Left renal cortex interstitium (tissue), 4 donors: ENCODE measurements around the gene HBB. TPM values are rescaled to one million over a fixed set of nuclear protein-coding genes. Genes with fewer than 3 reads are reported as not detected.
A peak's percentile ranks its signal among the peaks of the same experiment; 100 is the strongest.

Experiments
- DNase-seq, 4 donors: peaks; one replicate each; pipeline ENCODE4 v3.0.0-alpha.2; 2013; ENCODE audit warnings: low read depth in 4 of 4, low spot score in 2 of 4, missing footprints in 1 of 4
- polyA plus RNA-seq, 4 donors: library from polyadenylated mRNA; unstranded; fragments of 120-200 nt; gene quantifications; one replicate each; pipeline ENCODE4 v1.2.1, GENCODE V29; 2013; ENCODE audit not compliant: insufficient read length in 4 of 4

Gene HBB
- polyA plus RNA-seq, 4 donors, result 91.1 to 212 (median 149) TPM

DNA sequence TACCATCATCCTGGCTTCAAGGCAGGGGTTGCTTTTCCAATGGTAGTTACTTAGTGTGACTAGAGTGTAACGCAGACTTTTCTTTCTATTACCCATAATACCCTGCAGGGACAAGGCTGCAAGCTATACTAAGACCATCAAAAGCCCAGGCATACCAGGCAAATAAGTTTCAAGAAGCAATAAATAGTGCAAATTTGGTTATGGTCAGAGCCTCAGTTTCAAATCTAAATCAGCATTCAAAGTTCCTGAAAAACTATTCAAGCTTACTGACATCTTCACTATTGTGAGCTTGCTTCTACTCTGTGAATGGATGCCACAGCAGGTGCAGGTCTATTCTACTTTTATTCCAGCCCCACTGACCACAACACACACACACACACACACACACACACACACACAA, 2.5 kb upstream of the HBB start:
- DNase-seq, result no peak

DNA sequence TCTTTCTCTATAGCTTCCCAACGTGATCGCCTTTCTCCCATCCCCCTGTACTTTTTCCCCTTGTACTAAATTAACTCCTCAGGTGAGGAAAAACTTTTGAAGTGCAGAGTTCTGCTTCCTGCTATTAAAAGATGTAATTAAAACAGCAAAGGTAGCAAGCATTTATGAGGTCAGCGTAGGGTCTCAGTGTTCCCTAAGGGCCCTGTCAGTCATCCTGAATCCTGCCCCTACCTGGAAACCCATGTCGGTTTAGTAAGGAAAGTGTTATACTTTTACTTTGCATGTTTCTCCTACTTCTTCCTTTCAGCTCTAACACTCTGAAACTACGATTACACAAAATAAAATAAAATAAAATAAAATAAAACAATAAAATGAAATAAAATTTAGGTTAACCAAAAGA, 1.3 kb upstream of the HBB start:
- no peak for DNase-seq

DNA sequence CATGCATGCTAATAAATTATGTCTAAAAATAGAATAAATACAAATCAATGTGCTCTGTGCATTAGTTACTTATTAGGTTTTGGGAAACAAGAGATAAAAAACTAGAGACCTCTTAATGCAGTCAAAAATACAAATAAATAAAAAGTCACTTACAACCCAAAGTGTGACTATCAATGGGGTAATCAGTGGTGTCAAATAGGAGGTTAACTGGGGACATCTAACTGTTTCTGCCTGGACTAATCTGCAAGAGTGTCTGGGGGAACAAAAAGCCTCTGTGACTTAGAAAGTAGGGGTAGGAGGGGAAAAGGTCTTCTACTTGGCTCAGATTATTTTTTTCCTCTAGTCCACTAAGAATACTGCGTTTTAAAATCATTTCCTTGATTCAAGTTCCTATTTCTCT, 810 bp upstream of the HBB start:
- no peak for DNase-seq

DNA sequence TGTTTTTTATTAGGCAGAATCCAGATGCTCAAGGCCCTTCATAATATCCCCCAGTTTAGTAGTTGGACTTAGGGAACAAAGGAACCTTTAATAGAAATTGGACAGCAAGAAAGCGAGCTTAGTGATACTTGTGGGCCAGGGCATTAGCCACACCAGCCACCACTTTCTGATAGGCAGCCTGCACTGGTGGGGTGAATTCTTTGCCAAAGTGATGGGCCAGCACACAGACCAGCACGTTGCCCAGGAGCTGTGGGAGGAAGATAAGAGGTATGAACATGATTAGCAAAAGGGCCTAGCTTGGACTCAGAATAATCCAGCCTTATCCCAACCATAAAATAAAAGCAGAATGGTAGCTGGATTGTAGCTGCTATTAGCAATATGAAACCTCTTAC, 1.4 kb downstream of the HBB start:
- DNase-seq, result no peak

DNA sequence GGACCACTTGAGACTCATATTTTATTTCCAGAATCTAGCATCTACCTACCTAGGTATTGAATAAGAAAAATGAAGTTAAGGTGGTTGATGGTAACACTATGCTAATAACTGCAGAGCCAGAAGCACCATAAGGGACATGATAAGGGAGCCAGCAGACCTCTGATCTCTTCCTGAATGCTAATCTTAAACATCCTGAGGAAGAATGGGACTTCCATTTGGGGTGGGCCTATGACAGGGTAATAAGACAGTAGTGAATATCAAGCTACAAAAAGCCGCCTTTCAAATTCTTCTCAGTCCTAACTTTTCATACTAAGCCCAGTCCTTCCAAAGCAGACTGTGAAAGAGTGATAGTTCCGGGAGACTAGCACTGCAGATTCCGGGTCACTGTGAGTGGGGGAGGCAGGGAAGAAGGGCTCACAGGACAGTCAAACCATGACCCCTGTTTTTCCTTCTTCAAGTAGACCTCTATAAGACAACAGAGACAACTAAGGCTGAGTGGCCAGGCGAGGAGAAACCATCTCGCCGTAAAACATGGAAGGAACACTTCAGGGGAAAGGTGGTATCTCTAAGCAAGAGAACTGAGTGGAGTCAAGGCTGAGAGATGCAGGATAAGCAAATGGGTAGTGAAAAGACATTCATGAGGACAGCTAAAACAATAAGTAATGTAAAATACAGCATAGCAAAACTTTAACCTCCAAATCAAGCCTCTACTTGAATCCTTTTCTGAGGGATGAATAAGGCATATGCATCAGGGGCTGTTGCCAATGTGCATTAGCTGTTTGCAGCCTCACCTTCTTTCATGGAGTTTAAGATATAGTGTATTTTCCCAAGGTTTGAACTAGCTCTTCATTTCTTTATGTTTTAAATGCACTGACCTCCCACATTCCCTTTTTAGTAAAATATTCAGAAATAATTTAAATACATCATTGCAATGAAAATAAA, 2.1 kb downstream of the HBB start:
- no peak for DNase-seq

DNA sequence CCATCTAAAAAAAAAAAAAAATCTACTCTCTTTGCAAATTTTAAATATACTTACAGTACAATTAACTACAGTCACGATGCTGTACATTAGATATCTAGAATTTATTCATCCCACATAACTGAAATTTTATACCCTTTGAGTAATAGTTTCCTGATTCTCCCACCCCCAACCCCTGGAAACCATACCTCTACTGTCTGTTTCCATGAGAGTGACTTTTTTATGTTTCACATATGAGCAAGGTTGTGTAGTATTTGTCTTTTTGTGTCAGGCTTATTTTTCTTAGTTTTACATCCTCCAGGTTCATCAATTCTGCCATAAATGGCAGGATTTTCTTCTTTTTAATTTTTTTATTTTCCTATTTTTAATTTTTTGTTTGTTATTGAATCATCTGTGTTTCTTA, 3.2 kb downstream of the HBB start:
- no peak for DNase-seq

DNA sequence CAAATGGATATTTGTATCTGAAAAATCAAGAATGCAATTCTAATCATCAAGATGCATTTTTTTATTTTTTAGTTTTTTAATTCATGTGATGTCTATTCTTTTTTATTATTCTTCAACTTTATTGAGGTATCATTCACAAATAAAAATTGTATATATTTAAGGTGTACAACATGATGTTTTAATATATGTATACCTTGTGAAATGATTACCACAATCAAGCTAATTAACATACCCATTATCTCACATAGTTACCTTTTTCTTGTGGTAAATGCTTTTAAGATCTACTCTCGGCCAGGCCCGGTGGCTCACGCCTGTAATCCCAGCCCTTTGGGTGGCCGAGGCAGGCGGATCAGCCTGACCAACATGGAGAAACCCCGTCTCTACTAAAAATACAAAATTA, 3.7 kb downstream of the HBB start:
- no peak for DNase-seq

DNA sequence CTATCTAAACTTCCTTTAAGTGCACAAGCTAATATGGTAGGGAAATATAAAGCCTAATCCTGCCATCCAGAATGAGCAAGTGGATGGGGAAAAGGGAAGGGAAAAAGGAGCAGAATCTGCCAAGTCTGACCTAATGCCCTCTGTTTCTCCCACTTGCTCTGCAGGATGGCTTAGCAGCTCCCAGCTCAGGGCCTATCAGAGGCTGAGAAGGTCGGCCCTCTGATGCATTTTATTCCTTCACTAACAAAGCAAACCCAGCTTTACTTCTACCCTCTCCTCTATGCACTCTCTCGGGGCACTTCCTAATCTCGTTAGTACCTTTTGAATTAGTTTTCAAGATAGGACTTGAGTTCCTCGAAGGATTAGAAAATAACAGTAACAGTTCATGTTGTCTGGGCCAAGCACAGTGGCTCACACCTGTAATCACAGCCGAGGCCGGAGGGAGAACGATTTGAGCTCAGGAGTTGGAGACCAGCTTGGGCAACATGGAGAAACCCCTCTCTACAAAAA, 16.4 kb downstream of the HBB start:
- DNase-seq, result no peak

DNA sequence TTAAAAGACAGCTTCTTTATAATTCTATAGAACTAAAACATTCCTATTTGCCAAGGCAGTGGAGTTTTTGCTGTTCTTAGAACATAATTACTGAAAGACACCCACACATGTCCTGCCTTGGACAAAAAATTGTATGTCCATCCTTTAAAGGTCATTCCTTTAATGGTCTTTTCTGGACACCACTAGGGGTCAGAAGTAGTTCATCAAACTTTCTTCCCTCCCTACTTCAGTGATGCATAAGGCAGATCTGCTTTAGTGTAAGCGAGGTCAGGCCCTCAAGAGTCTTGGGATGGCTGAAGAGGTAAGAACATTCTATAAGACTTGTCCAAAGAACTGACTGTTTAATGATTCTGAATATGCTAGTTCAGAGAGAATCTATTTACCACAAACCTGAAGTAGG, 22.1 kb downstream of the HBB start:
- DNase-seq, result peak in 3 of 4 donors; percentile 3 to 13 (median 9)

DNA sequence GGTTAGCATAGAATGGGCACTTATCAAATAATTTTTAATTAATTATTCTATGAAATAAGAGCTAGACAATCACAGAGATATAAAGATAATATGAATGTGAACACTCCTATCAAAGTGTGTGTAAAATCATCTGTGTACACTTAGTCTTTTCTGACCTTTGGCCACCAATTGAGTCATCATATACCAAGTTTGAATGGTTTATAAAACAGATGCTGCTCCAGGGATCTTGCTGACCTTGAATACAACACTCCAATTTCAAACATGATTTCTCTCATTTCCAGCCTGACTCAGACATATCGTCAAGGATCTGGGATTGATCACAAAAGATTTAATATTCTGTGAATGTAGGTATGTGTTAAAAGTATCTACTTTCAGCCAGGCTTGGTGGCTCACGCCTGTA, 23.5 kb downstream of the HBB start:
- no peak for DNase-seq

DNA sequence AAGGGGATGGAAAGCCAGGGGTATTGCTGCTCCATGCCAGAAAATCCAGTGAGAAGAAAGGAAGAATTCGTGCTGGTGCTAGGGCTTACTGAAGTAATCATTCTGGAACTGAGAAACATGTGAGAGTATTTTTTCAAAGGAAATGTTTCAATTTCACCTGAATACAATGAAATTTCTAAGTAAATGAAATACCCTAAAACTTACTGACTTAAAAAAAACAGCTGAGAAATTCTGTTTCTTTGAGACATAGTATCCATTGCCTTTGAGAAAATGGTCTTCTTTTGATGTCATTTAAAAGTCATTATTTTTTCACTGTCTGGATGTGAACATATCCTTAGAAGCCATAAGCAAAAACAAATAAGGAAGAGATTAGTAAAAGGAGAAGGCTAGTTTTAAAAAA, 26.3 kb downstream of the HBB start, which contains the start of gene OR51V1:
TSS of gene OR51V1 (minus strand) at position 101 of the 400 bp plus-strand sequence. CDS start at position 101, 0 bp downstream.
- DNase-seq, result no peak

DNA sequence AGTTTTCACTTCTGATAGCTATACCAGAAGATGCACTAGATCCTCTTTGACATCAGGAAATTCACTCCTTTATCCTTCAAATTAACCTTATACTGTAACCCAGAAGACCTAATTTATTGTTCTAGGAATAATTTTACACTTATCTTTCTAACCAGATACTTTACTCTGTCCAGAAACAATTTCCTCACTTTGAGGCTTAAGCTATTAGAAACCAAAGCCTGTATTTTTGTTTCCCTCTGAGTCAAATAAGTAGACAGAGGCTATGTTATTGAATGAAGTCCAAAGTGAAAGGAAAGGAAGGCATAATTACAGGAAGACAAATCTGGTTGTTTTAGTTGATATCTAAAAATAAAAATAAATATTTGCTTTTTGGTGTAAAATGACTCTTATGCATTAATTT, 28.6 kb downstream of the HBB start:
- DNase-seq, result no peak

DNA sequence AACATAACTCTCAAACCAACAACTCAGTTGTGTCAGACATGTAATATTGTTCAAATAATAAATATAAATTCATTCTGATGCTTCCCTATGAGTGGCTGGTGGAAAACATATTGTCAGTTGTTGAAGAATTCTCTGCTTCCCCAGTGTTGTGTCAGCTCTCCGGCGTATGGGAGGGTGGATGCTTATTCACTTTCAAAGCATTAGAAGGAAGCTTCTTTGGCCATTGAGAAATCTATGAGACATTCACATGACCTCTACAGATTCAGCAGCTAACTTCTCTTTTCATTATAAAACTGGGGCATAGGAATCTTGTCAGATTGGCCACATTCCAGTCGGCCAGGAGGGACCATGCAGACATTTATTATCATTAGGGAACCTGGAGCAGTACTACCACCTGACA, 29.3 kb downstream of the HBB start:
- DNase-seq, result no peak

DNA sequence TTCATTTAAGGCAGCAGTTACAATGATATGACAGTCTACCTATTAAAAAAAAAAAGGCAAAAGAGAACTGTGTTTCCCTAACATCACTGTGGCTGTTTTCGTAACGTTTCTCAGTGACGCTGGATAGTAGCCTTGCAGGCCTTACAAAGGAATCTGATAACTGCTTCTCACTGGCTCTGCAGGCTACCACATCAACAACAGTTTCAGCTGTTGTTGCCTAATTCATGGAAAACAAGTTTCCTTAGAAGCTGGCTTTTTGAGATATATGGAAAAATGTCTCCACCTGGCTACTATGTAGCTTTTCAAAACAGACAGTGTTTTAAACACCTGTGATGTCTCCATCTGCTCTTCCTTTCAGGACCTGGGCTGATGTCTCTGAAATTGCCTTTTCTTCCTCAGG, 30.1 kb downstream of the HBB start:
- DNase-seq, result no peak

DNA sequence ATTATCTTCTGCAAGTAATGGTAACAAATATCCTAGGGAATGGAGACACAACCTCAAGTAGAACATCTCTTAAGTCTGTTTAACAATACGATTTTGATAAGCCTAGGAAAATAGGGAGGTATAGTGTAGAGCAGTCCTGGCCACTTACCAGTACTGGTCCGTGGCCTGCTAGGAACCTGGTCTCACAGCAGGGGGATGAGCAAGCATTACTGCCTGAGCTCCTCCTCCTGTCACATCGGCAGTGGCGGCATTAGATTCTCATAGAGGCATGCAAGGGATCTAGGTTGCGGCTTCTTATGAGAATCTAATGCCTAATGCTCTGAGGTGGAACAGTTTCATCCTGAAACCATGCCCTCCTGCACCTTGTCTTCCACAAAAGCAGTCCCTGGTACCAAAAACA, 30.8 kb downstream of the HBB start:
- DNase-seq, result no peak

DNA sequence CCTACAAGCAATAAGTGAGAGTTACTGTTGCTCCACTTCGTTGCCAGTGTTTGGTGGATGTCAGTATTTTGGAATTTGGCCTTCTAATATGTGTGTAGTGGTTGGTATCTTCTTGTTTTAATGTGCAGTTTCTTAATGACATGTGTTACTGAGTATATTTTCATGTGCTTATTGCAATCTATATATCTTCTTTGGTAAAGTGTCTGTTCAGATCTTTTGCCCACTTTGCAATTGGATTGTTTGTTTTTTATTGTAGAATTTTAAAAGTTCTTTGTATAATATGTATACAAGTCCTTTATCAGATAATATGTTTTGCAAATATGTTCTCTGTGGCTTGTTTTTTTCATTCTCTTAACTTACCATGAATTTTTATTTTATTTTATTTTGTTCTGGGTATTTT, 34.1 kb downstream of the HBB start:
- DNase-seq, result no peak

DNA sequence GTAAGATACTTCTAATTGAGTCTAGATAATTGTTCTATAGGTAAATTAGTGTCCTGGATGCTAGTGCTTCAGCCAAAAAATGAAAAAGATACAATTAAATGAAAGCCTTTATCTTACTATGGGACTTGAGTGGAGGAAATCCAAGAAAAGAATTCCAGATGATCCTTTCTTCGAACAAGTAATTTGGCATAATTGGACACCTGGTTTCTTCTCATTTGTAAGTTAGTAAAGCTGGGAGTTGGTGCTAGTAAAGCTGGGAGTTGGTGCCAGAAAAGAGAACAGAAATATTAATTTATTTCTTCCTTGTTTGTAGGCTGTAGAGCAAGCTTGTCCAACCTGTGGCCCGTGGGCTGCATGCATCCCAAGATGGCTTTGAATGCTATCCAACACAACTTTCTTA, 38.7 kb downstream of the HBB start:
- no peak for DNase-seq

DNA sequence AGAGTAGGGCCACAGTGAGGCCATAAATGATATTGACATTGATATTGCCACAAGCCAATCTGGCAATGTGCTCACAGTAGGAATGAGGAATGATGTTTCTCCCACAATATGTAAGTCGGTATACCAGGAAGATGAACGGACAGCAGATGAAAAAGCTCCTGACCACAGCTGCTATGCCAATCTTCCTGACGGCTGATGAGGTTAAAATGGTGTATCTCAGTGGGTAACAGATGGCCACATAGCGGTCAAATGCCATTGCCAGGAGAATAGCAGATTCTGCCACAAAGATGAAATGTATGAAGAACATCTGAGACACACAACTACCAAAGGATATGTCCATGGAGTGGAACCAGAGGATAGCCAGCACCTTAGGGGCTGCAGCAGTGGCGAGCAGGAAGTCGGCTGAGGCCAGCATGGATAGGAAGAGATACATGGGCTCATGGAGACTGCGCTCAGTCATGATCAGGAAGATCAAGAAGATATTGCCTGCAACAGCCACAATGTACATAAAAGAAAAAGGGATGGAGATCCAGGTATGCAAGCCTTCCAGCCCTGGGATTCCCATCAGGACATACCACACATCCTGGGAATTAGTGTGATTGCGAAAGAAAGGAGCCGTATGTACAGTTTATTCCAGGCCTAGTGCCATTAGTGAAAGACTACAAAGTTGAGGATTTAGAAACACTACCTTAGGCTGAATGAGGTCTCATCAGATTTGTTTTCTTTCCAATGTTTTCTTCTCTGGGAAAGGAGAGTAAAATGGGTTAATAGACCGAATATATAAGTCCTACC, 48.6 kb downstream of the HBB start:
- no peak for DNase-seq
